HepG2 (cell line): ENCODE results near the gene RTEL1. TPM values are rescaled to one million over a fixed set of nuclear protein-coding genes. Genes with fewer than 3 reads are reported as not detected.
A peak's percentile ranks its signal among the peaks of the same experiment; 100 is the strongest.

ENCODE experiments used
- BHLHE40 ChIP-seq: IDR thresholded peaks from 2 replicates; pipeline ENCODE4 v1.6.1; 2011; ENCODE audit warnings: low read length, improper control_type of control experiment
- ETV6 ChIP-seq: sonication (generic); formaldehyde crosslinking; conservative IDR thresholded peaks from 2 replicates; pipeline ENCODE4 v1.4.0; 2020; ENCODE audit warnings: missing genetic modification reagents
- GATA4 ChIP-seq: sonication (generic); IDR thresholded peaks from 2 replicates; pipeline ENCODE4 v1.6.1; 2016; ENCODE audit warnings: antibody characterized with exemption, low read depth, borderline replicate concordance
- HIVEP1 ChIP-seq: sonication (generic); formaldehyde crosslinking; IDR thresholded peaks from 2 replicates; pipeline ENCODE4 v1.4.0; 2020; ENCODE audit warnings: mild to moderate bottlenecking, missing genetic modification reagents
- HMG20B ChIP-seq: conservative IDR thresholded peaks from 2 replicates; pipeline ENCODE4 v1.6.1; 2016; ENCODE audit warnings: missing genetic modification reagents, missing compliant biosample characterization
- KLF6 ChIP-seq: IDR thresholded peaks from 2 replicates; pipeline ENCODE4 v1.8.0; 2016; ENCODE audit warnings: missing biosample characterization, missing genetic modification reagents
- REXO4 ChIP-seq: sonication (generic); formaldehyde crosslinking; IDR thresholded peaks from 2 replicates; pipeline ENCODE4 v1.8.0; 2022; ENCODE audit warnings: missing genetic modification reagents, mild to moderate bottlenecking, borderline replicate concordance
- SMAD3 ChIP-seq: sonication (generic); formaldehyde crosslinking; IDR thresholded peaks from 2 replicates; pipeline ENCODE4 v1.4.0; 2020; ENCODE audit warnings: missing genetic modification reagents
- SRSF1 ChIP-seq: fragments of 200-400 bp; formaldehyde crosslinking; optimal IDR thresholded peaks from 2 replicates; pipeline ENCODE3; 2017; ENCODE audit warnings: mild to moderate bottlenecking, low read depth, low read length, moderate library complexity
- SSRP1 ChIP-seq: IDR thresholded peaks from 2 replicates; pipeline ENCODE4 v1.6.1; 2016; ENCODE audit warnings: control low read depth
- STAT5B ChIP-seq: sonication (generic); formaldehyde crosslinking; IDR thresholded peaks from 2 replicates; pipeline ENCODE4 v1.4.0; 2020; ENCODE audit warnings: missing genetic modification reagents
- ZNF12 ChIP-seq: sonication (generic); formaldehyde crosslinking; IDR thresholded peaks from 2 replicates; pipeline ENCODE4 v1.5.0; 2020; ENCODE audit warnings: missing genetic modification reagents
- ZNF234 ChIP-seq: sonication (generic); formaldehyde crosslinking; conservative IDR thresholded peaks from 2 replicates; pipeline ENCODE4 v1.5.1; 2020; ENCODE audit warnings: mild to moderate bottlenecking, missing genetic modification reagents
- ZNF430 ChIP-seq: sonication (generic); formaldehyde crosslinking; IDR thresholded peaks from 2 replicates; pipeline ENCODE4 v1.9.0; 2021; ENCODE audit warnings: mild to moderate bottlenecking, missing genetic modification reagents
- ZNF460 ChIP-seq: sonication (generic); formaldehyde crosslinking; IDR thresholded peaks from 2 replicates; pipeline ENCODE4 v1.5.1; 2020; ENCODE audit warnings: missing genetic modification reagents, mild to moderate bottlenecking, borderline replicate concordance
- ZNF550 ChIP-seq: sonication (generic); formaldehyde crosslinking; IDR thresholded peaks from 2 replicates; pipeline ENCODE4 v1.4.0; 2020; ENCODE audit warnings: mild to moderate bottlenecking, missing genetic modification reagents, borderline replicate concordance
- ZNF629 ChIP-seq: sonication (generic); formaldehyde crosslinking; conservative IDR thresholded peaks from 2 replicates; pipeline ENCODE4 v1.5.0; 2020; ENCODE audit warnings: missing genetic modification reagents
- ZNF747 ChIP-seq: sonication (generic); formaldehyde crosslinking; IDR thresholded peaks from 2 replicates; pipeline ENCODE4 v1.8.1; 2023; ENCODE audit warnings: missing genetic modification reagents, mild to moderate bottlenecking, borderline replicate concordance
- ZNF772 ChIP-seq: sonication (generic); formaldehyde crosslinking; IDR thresholded peaks from 2 replicates; pipeline ENCODE4 v1.5.0; 2020; ENCODE audit warnings: mild to moderate bottlenecking, missing genetic modification reagents
- ZNF781 ChIP-seq: sonication (generic); formaldehyde crosslinking; IDR thresholded peaks from 2 replicates; pipeline ENCODE4 v1.5.1; 2020; ENCODE audit warnings: borderline replicate concordance, mild to moderate bottlenecking, missing genetic modification reagents; ENCODE audit errors: not compliant biosample characterization
- polyA plus RNA-seq, 8 experiments: library from polyadenylated mRNA; depleted of rRNA in 3 of 8; stranded (reverse) in 7 of 8; unstranded in 1 of 8; fragments of >200 nt; fragmentation: Illumina TruSeq in 4 of 8; extraction: Trizol in 4 of 8; gene quantifications; 2 replicates each; pipeline versions ENCODE4 v1.2.1 to v1.2.3, GENCODE V29; 2011 to 2016; ENCODE audit warnings: low read depth in 4 of 8, missing spikeins in 1 of 8, mixed read lengths in 1 of 8; ENCODE audit not compliant: insufficient read depth in 1 of 8
- total RNA-seq, 5 experiments: library from RNA; depleted of rRNA; stranded (reverse); fragments of >200 nt; fragmentation: Illumina TruSeq; extraction: Trizol; gene quantifications; 2 replicates each; pipeline ENCODE4 v1.2.3, GENCODE V29; 2016; ENCODE audit warnings: low read depth in 1 of 5
- TF ChIP-seq, protein P1 (sequence below): sonication (generic); formaldehyde crosslinking; IDR thresholded peaks from 2 replicates; pipeline ENCODE4 v1.4.0; 2020; ENCODE audit warnings: mild to moderate bottlenecking, missing genetic modification reagents, borderline replicate concordance
- TF ChIP-seq, protein P2 (sequence below): sonication (generic); formaldehyde crosslinking; IDR thresholded peaks from 2 replicates; pipeline ENCODE4 v1.4.0; 2020; ENCODE audit warnings: low read depth, mild to moderate bottlenecking, missing genetic modification reagents
- TF ChIP-seq, protein P3 (sequence below): sonication (generic); formaldehyde crosslinking; IDR thresholded peaks from 2 replicates; pipeline ENCODE4 v1.5.1; 2020; ENCODE audit warnings: missing genetic modification reagents, mild to moderate bottlenecking, borderline replicate concordance
- TF ChIP-seq, protein P4 (sequence below): sonication (generic); formaldehyde crosslinking; IDR thresholded peaks from 2 replicates; pipeline ENCODE4 v1.5.1; 2020; ENCODE audit warnings: missing genetic modification reagents, mild to moderate bottlenecking, borderline replicate concordance

The RTEL1 gene
- total and polyA plus RNA-seq, 2 of the 13 experiments (the other 11 are each of a cell fraction or from before 2014, with no cell fraction given), result 21.8 to 36.4 TPM

DNA sequence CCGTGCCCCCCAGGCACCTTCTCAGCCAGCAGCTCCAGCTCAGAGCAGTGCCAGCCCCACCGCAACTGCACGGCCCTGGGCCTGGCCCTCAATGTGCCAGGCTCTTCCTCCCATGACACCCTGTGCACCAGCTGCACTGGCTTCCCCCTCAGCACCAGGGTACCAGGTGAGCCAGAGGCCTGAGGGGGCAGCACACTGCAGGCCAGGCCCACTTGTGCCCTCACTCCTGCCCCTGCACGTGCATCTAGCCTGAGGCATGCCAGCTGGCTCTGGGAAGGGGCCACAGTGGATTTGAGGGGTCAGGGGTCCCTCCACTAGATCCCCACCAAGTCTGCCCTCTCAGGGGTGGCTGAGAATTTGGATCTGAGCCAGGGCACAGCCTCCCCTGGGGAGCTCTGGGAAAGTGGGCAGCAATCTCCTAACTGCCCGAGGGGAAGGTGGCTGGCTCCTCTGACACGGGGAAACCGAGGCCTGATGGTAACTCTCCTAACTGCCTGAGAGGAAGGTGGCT is 39.3 kb downstream of the RTEL1 start (continued):
- TF ChIP-seq ZNF550 (CRISPR knock-in tag) (no peak; the same call in 1 of the 2 replicates), GATA4 (no peak), REXO4 (CRISPR knock-in tag) (no peak), ZNF772 (CRISPR knock-in tag) (no peak), HIVEP1 (no peak), ETV6 (CRISPR knock-in tag) (no peak), ZNF460 (CRISPR knock-in tag) (no peak), ZNF781 (CRISPR knock-in tag) (no peak), ZNF747 (CRISPR knock-in tag) (no peak), ZNF12 (CRISPR knock-in tag) (no peak), HMG20B (CRISPR knock-in tag) (no peak), SMAD3 (no peak), BHLHE40 (peak; percentile 50; the same call in 1 of the 2 replicates), ZNF430 (CRISPR knock-in tag) (no peak), SRSF1 (no peak), ZNF234 (CRISPR knock-in tag) (no peak), KLF6 (no peak), STAT5B (CRISPR knock-in tag) (no peak), ZNF629 (CRISPR knock-in tag) (no peak), SSRP1 (CRISPR knock-in tag) (peak; percentile 78; the same call in 1 of the 2 replicates)
- TF ChIP-seq, protein P1, sequence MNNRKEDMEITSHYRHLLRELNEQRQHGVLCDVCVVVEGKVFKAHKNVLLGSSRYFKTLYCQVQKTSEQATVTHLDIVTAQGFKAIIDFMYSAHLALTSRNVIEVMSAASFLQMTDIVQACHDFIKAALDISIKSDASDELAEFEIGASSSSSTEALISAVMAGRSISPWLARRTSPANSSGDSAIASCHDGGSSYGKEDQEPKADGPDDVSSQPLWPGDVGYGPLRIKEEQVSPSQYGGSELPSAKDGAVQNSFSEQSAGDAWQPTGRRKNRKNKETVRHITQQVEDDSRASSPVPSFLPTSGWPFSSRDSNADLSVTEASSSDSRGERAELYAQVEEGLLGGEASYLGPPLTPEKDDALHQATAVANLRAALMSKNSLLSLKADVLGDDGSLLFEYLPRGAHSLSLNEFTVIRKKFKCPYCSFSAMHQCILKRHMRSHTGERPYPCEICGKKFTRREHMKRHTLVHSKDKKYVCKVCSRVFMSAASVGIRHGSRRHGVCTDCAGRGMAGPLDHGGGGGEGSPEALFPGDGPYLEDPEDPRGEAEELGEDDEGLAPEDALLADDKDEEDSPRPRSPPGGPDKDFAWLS, result 0 out of 2 replicates have a peak, but pooled peaks have one; percentile 38
- TF ChIP-seq, protein P2, sequence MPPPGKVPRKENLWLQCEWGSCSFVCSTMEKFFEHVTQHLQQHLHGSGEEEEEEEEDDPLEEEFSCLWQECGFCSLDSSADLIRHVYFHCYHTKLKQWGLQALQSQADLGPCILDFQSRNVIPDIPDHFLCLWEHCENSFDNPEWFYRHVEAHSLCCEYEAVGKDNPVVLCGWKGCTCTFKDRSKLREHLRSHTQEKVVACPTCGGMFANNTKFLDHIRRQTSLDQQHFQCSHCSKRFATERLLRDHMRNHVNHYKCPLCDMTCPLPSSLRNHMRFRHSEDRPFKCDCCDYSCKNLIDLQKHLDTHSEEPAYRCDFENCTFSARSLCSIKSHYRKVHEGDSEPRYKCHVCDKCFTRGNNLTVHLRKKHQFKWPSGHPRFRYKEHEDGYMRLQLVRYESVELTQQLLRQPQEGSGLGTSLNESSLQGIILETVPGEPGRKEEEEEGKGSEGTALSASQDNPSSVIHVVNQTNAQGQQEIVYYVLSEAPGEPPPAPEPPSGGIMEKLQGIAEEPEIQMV (CRISPR knock-in tag), result peak; percentile 50; the same call in 1 of the 2 replicates
- TF ChIP-seq, protein P3, sequence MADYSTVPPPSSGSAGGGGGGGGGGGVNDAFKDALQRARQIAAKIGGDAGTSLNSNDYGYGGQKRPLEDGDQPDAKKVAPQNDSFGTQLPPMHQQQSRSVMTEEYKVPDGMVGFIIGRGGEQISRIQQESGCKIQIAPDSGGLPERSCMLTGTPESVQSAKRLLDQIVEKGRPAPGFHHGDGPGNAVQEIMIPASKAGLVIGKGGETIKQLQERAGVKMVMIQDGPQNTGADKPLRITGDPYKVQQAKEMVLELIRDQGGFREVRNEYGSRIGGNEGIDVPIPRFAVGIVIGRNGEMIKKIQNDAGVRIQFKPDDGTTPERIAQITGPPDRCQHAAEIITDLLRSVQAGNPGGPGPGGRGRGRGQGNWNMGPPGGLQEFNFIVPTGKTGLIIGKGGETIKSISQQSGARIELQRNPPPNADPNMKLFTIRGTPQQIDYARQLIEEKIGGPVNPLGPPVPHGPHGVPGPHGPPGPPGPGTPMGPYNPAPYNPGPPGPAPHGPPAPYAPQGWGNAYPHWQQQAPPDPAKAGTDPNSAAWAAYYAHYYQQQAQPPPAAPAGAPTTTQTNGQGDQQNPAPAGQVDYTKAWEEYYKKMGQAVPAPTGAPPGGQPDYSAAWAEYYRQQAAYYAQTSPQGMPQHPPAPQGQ (CRISPR knock-in tag), result 0 out of 2 replicates have a peak, but pooled peaks have one; percentile 19
- TF ChIP-seq, protein P4, sequence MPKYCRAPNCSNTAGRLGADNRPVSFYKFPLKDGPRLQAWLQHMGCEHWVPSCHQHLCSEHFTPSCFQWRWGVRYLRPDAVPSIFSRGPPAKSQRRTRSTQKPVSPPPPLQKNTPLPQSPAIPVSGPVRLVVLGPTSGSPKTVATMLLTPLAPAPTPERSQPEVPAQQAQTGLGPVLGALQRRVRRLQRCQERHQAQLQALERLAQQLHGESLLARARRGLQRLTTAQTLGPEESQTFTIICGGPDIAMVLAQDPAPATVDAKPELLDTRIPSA (CRISPR knock-in tag), result no peak
